Suprapubic skin (tissue), 4 donors: ENCODE measurements around the gene CYTH2. TPM values are rescaled to one million over a fixed set of nuclear protein-coding genes. Genes with fewer than 3 reads are reported as not detected.

ENCODE experiments used
- DNase-seq, 2 donors: peaks; one replicate each; pipeline ENCODE4 v3.0.0-alpha.2; 2019; ENCODE audit warnings: low spot score in 2 of 2
- H3K27ac ChIP-seq: fragments of 200-600 bp; sonication (generic); one replicate; pipeline ENCODE4 v1.5.1; 2019
- H3K27me3 ChIP-seq: fragments of 200-600 bp; sonication (generic); one replicate; pipeline ENCODE4 v1.5.1; 2019
- H3K36me3 ChIP-seq: fragments of 200-600 bp; sonication (generic); one replicate; pipeline ENCODE4 v1.5.1; 2019
- H3K4me1 ChIP-seq: fragments of 200-600 bp; sonication (generic); one replicate; pipeline ENCODE4 v1.5.1; 2019
- H3K4me3 ChIP-seq: fragments of 200-600 bp; sonication (generic); one replicate; pipeline ENCODE4 v1.5.1; 2019; ENCODE audit warnings: mild to moderate bottlenecking
- H3K9me3 ChIP-seq: fragments of 200-600 bp; sonication (generic); one replicate; pipeline ENCODE4 v1.5.1; 2019
- CTCF ChIP-seq, 2 donors: fragments of 200-600 bp in 1 of 2; fragments of 450-650 bp in 1 of 2; sonication (generic) in 1 of 2; IDR thresholded peaks; one replicate each; pipeline ENCODE4 v1.5.1; 2016 to 2019; ENCODE audit warnings: antibody characterized with exemption in 2 of 2, mild to moderate bottlenecking in 1 of 2, moderate library complexity in 1 of 2
- EP300 ChIP-seq: sonication (generic); formaldehyde crosslinking; IDR thresholded peaks from one replicate; pipeline ENCODE4 v1.6.1; 2017; ENCODE audit warnings: antibody characterized with exemption
- POLR2A ChIP-seq, 2 donors: fragments of 450-650 bp; IDR thresholded peaks; one replicate each; pipeline ENCODE4 v1.6.1; 2017; ENCODE audit warnings: antibody characterized with exemption in 2 of 2, mild to moderate bottlenecking in 2 of 2, moderate library complexity in 2 of 2
- POLR2AphosphoS5 ChIP-seq, 3 donors: sonication (generic); formaldehyde crosslinking; IDR thresholded peaks; one replicate each; pipeline ENCODE4 v1.6.1; 2017; ENCODE audit warnings: antibody characterized with exemption in 3 of 3
- WGBS: methylation state at CpG from one replicate; pipeline ENCODE4 v1.1.5; 2018; 5-methylcytosine and 5-hydroxymethylcytosine counted together
- total RNA-seq, 4 donors: library from RNA; depleted of rRNA; stranded (reverse); fragments of >200 nt; gene quantifications; one replicate each; pipeline ENCODE4 v1.1.0, GENCODE V29; 2016

Gene CYTH2
- total RNA-seq, 4 donors from 2014 or later: 54.9 to 86.5 (median 63.2) TPM

- H3K9me3 ChIP-seq: peaks cover 4% of the 10 kb centered on the region
- no peak overlapping the region for H3K27ac ChIP-seq
- H3K4me3 ChIP-seq: no peak overlapping the region
- WGBS: 71% methylated on average over 4 of the region's 4 CpGs
- no peaks in the 10 kb centered on the region for H3K36me3 ChIP-seq
- H3K27me3 ChIP-seq: no peaks in the 10 kb centered on the region
- H3K4me1 ChIP-seq: no peaks in the 10 kb centered on the region
- TF ChIP-seq CTCF (IDR thresholded peaks at IDR 0.05): no peak
- no peak for TF ChIP-seq POLR2A (IDR thresholded peaks at IDR 0.05)
- TF ChIP-seq POLR2AphosphoS5 (IDR thresholded peaks at IDR 0.05): no peak
- TF ChIP-seq EP300: no peak
- DNase-seq: no peak
These were observed 51.0 kb downstream of the CYTH2 start for GRCh38 chr19:48520134-48520533.

DNA sequence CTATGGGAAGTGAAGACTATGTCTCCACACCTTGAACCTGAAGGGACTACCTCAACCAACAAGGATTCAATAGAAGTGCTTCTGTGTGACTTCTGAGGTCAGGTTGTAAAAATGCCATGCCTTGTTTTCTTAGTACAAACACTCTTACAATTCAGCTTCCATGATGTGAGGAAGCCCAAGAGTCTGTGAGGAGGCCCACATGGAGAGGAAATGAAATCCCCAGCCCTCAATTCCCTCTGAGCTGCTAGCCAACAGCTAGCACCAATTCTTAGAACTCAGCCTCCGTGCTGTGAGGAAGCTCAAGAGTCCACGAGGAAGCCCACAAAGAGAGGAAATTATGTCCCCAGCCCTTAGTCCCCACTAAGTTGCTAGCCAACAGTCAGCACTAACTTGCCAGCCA lies 55.1 kb downstream of the CYTH2 start:
- TF ChIP-seq CTCF (IDR thresholded peaks at IDR 0.05) (no peak), EP300 (no peak), POLR2A (IDR thresholded peaks at IDR 0.05) (no peak), POLR2AphosphoS5 (IDR thresholded peaks at IDR 0.05) (no peak)
- 90% methylated on average over 2 of the region's 2 CpGs for WGBS
- DNase-seq: no peak

DNA sequence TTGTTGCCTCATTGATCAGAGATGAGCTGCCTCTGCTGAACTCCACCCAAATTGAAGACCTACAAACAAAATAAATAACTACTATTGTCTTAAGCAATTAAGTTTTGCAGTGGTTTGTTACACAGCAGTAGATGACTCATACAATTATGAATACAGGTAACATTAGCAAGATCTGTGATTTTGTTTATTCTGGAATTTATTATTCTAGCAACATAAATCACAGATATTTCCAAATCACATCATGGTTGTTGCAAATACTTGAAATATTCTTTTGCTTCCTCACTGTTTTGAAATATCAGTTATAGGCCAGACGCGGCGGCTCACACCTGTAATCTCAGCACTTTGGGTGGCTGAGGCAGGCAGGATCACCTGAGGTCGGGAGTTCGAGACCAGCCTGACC lies 55.6 kb downstream of the CYTH2 start:
- Histone ChIP-seq H3K9me3 (peaks cover 19% of the 10 kb centered on the region), H3K27me3 (no peaks in the 10 kb centered on the region), H3K4me1 (no peaks in the 10 kb centered on the region), H3K27ac (no peak overlapping the region), H3K4me3 (no peak overlapping the region), H3K36me3 (no peaks in the 10 kb centered on the region)
- TF ChIP-seq POLR2A (IDR thresholded peaks at IDR 0.05) (no peak), POLR2AphosphoS5 (IDR thresholded peaks at IDR 0.05) (no peak), EP300 (no peak), CTCF (IDR thresholded peaks at IDR 0.05) (no peak)
- WGBS: 90% methylated on average over 5 of the region's 5 CpGs
- no peak for DNase-seq

More for the DNA sequence above, 55.1 kb downstream of the CYTH2 start:
- Histone ChIP-seq H3K4me1 (no peaks in the 10 kb centered on the region), H3K36me3 (no peaks in the 10 kb centered on the region), H3K4me3 (no peak overlapping the region), H3K9me3 (peaks cover 17% of the 10 kb centered on the region), H3K27me3 (no peaks in the 10 kb centered on the region), H3K27ac (no peak overlapping the region)

DNA sequence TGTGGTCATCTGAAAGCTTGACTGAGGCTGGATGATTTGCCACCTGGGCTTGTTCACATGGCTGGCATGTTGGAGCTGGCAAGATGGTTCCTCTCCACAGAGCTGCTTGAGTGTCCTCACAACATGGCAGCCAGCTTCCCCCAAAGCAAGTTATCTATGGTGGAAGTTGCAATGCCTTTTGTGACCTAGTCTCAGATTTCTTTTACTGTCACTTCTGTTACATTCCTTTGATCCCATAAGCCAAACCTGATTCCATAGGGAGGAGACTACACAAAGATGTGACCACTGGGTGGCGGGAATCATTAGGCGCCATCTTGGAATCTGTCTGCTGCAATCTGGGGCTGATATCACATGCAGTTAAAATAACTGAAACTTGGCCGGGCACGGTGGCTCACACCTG lies 60.0 kb downstream of the CYTH2 start:
- H3K36me3 ChIP-seq: no peaks in the 10 kb centered on the region
- H3K27ac ChIP-seq: no peak overlapping the region
- WGBS: 96% methylated on average over 4 of the region's 4 CpGs
- no peak for TF ChIP-seq EP300
- no peak for TF ChIP-seq POLR2AphosphoS5 (IDR thresholded peaks at IDR 0.05)
- no peak for TF ChIP-seq POLR2A (IDR thresholded peaks at IDR 0.05)
- TF ChIP-seq CTCF (IDR thresholded peaks at IDR 0.05): no peak
- H3K9me3 ChIP-seq: peaks cover 17% of the 10 kb centered on the region
- H3K4me3 ChIP-seq: no peak overlapping the region
- no peak for DNase-seq
- H3K27me3 ChIP-seq: no peaks in the 10 kb centered on the region
- H3K4me1 ChIP-seq: no peaks in the 10 kb centered on the region

DNA sequence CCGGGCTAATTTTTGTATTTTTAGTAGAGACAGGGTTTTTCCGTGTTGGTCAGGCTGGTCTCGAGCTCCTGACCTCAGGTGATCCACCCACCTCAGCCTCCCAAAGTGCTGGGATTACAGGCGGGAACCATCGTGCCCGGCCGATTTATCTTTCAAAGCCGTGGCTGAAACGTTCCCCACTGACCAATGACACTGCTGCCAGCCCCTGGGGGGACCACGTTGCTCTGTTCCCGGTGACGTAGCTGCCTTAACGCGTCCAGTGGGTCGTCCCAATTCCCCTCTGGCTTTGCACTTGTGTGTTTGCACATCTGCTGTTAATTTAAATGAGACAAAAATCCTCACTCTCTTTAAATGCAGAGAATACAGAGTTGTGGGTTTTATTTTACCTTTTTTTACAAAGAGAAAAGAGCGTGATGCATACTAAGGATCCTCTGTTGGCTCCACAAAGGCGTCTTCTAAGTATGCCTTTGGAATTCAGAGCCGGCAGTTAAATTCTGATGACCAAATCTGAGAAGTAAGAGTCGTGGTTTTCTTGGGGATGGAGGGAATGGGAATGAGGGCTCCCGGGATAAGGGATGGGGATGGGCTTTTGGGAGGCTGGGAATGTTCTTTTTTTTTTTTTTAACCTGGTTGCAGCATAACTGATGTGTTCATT lies 61.0 kb downstream of the CYTH2 start:
- 45% methylated on average over 20 of the region's 20 CpGs for WGBS
- Histone ChIP-seq H3K27ac (no peak overlapping the region), H3K27me3 (no peaks in the 10 kb centered on the region), H3K4me1 (no peaks in the 10 kb centered on the region), H3K9me3 (peaks cover 15% of the 10 kb centered on the region), H3K36me3 (no peaks in the 10 kb centered on the region), H3K4me3 (no peak overlapping the region)
- DNase-seq: no peak
- TF ChIP-seq POLR2A (IDR thresholded peaks at IDR 0.05) (no peak), POLR2AphosphoS5 (IDR thresholded peaks at IDR 0.05) (no peak), CTCF (IDR thresholded peaks at IDR 0.05) (no peak), EP300 (no peak)
